GM23338 (cell line): ENCODE measurements around the gene EZH2. TPM values are rescaled to one million over a fixed set of nuclear protein-coding genes. Genes with fewer than 3 reads are reported as not detected.

Experiments used
- ATAC-seq: fragments of 200-7000 bp; cut with Tn5 transposase; 3 replicates; pipeline ENCODE4 v1.9.1; 2020
- DNase-seq: peaks from one replicate; pipeline ENCODE4 v3.0.0-alpha.2; 2015; ENCODE audit warnings: low spot score
- H2AFZ ChIP-seq: fragments of 200-600 bp; sonication (generic); 2 replicates; pipeline ENCODE4 v1.8.0; 2016; ENCODE audit warnings: antibody characterized with exemption, mild to moderate bottlenecking, moderate library complexity
- H3F3A ChIP-seq: fragments of 200-600 bp; sonication (generic); replicated peaks from 2 replicates; pipeline ENCODE4 v1.8.0; 2017; ENCODE audit warnings: antibody characterized with exemption, mixed run types, low read depth
- H3K27ac ChIP-seq: fragments of 200-600 bp; sonication (generic); 2 replicates; pipeline ENCODE4 v1.6.1; 2016; ENCODE audit warnings: low read depth
- H3K27me3 ChIP-seq: fragments of 200-600 bp; sonication (generic); 2 replicates; pipeline ENCODE4 v1.8.0; 2016; ENCODE audit warnings: mild to moderate bottlenecking, mixed run types, moderate library complexity; ENCODE audit not compliant: insufficient read depth
- H3K36me3 ChIP-seq: fragments of 200-600 bp; sonication (generic); 2 replicates; pipeline ENCODE4 v1.8.0; 2016; ENCODE audit warnings: mild to moderate bottlenecking; ENCODE audit not compliant: insufficient read depth
- H3K4me1 ChIP-seq: fragments of 200-600 bp; sonication (generic); 2 replicates; pipeline ENCODE4 v1.8.0; 2016; ENCODE audit warnings: mild to moderate bottlenecking, moderate library complexity; ENCODE audit not compliant: insufficient read depth
- H3K4me2 ChIP-seq: fragments of 200-600 bp; sonication (generic); 2 replicates; pipeline ENCODE4 v1.7.1; 2017; ENCODE audit warnings: mixed run types
- H3K4me3 ChIP-seq: fragments of 200-600 bp; sonication (generic); 2 replicates; pipeline ENCODE4 v1.6.1; 2016; ENCODE audit warnings: mixed run types
- H3K79me2 ChIP-seq: fragments of 200-600 bp; sonication (generic); replicated peaks from 2 replicates; pipeline ENCODE4 v1.8.0; 2017; ENCODE audit warnings: mild to moderate bottlenecking; ENCODE audit not compliant: insufficient read depth
- H3K9me2 ChIP-seq: fragments of 200-600 bp; sonication (generic); 2 replicates; pipeline ENCODE4 v1.8.0; 2017; ENCODE audit not compliant: insufficient read depth
- H4K20me1 ChIP-seq: fragments of 200-600 bp; sonication (generic); replicated peaks from 2 replicates; pipeline ENCODE4 v1.8.0; 2017; ENCODE audit warnings: mild to moderate bottlenecking; ENCODE audit not compliant: insufficient read depth
- H3K27ac Mint-ChIP-seq: 2 replicates; pipeline ENCODE4 v1.8.0; 2020; ENCODE audit warnings: inconsistent platforms, mild to moderate bottlenecking, moderate library complexity, mixed read lengths
- H3K27me3 Mint-ChIP-seq: 3 replicates; pipeline ENCODE4 v1.8.0; 2022; ENCODE audit warnings: low read depth, mild to moderate bottlenecking, moderate library complexity, mixed read lengths, inconsistent platforms; ENCODE audit not compliant: insufficient read depth, poor library complexity
- H3K36me3 Mint-ChIP-seq: 3 replicates; pipeline ENCODE4 v1.8.0; 2021; ENCODE audit warnings: low read depth, mild to moderate bottlenecking, inconsistent platforms, moderate library complexity, mixed read lengths
- H3K4me1 Mint-ChIP-seq: 3 replicates; pipeline ENCODE4 v1.8.0; 2020; ENCODE audit warnings: mild to moderate bottlenecking, inconsistent platforms, mixed read lengths
- H3K4me3 Mint-ChIP-seq: 3 replicates; pipeline ENCODE4 v1.8.0; 2021; ENCODE audit warnings: moderate library complexity, mild to moderate bottlenecking, inconsistent platforms, mixed read lengths
- H3K9me3 Mint-ChIP-seq: 3 replicates; pipeline ENCODE4 v1.8.0; 2020; ENCODE audit warnings: moderate library complexity, mild to moderate bottlenecking, inconsistent platforms, mixed read lengths
- EZH2 ChIP-seq: fragments of 200-600 bp; sonication (generic); IDR thresholded peaks from one replicate; pipeline ENCODE4 v1.8.0; 2017; ENCODE audit warnings: antibody characterized with exemption, mild to moderate bottlenecking, low read depth; ENCODE audit not compliant: unreplicated experiment
- EZH2phosphoT487 ChIP-seq: fragments of 200-600 bp; sonication (generic); IDR thresholded peaks from one replicate; pipeline ENCODE4 v1.8.1; 2018; ENCODE audit warnings: antibody characterized with exemption; ENCODE audit not compliant: unreplicated experiment
- JUNB ChIP-seq: IDR thresholded peaks from one replicate; pipeline ENCODE4 v1.6.1; 2016; ENCODE audit warnings: antibody characterized with exemption; ENCODE audit not compliant: unreplicated experiment
- NANOG ChIP-seq: IDR thresholded peaks from 2 replicates; pipeline ENCODE4 v1.6.1; 2016; ENCODE audit warnings: antibody characterized with exemption, borderline replicate concordance
- POLR2AphosphoS5 ChIP-seq: IDR thresholded peaks from 2 replicates; pipeline ENCODE4 v1.6.1; 2016; ENCODE audit warnings: antibody characterized with exemption, low read depth
- STAT1 ChIP-seq: IDR thresholded peaks from one replicate; pipeline ENCODE4 v1.6.1; 2016; ENCODE audit warnings: antibody characterized with exemption; ENCODE audit not compliant: unreplicated experiment
- ZNF114 ChIP-seq: fragments of 250-450 bp; sonication (Bioruptor Pico); IDR thresholded peaks from 2 replicates; pipeline ENCODE4 v1.5.0; 2020; ENCODE audit warnings: mild to moderate bottlenecking, moderate library complexity
- ZNF331 ChIP-seq: fragments of 250-450 bp; sonication (Bioruptor Pico); IDR thresholded peaks from 2 replicates; pipeline ENCODE4 v1.5.0; 2020; ENCODE audit warnings: low read depth, mild to moderate bottlenecking, moderate library complexity
- polyA plus RNA-seq: library from polyadenylated mRNA; unstranded; fragments of >200 nt; fragmentation: Nextera tagmentation; extraction: Ambion mirVana; gene quantifications from 2 replicates; pipeline ENCODE4 v1.2.1, GENCODE V29; 2016
- total RNA-seq: library from RNA; depleted of rRNA; stranded (reverse); fragments of >200 nt; shearing (Covaris generic); gene quantifications from 2 replicates; pipeline ENCODE4 v1.2.3, GENCODE V29; 2014
- TF ChIP-seq, protein P1 (sequence below): IDR thresholded peaks from 2 replicates; pipeline ENCODE4 v1.6.1; 2016; ENCODE audit warnings: antibody characterized with exemption
- TF ChIP-seq, protein P2 (sequence below): fragments of 250-450 bp; sonication (Bioruptor Pico); IDR thresholded peaks from 2 replicates; pipeline ENCODE4 v1.5.0; 2020; ENCODE audit warnings: mild to moderate bottlenecking, moderate library complexity
- TF ChIP-seq, protein P3 (sequence below), 2 experiments: fragments of 200-600 bp in 1 of 2; sonication (generic) in 1 of 2; conservative IDR thresholded peaks; 2 replicates each; pipeline versions ENCODE4 v1.5.1 to v1.6.1; 2016 to 2017; ENCODE audit warnings: antibody characterized with exemption in 2 of 2, low read depth in 2 of 2, mild to moderate bottlenecking in 2 of 2, moderate library complexity in 1 of 2

Gene EZH2
- total and polyA plus RNA-seq, 2 experiments from 2014 or later, result 33.9 to 38.6 TPM

DNA sequence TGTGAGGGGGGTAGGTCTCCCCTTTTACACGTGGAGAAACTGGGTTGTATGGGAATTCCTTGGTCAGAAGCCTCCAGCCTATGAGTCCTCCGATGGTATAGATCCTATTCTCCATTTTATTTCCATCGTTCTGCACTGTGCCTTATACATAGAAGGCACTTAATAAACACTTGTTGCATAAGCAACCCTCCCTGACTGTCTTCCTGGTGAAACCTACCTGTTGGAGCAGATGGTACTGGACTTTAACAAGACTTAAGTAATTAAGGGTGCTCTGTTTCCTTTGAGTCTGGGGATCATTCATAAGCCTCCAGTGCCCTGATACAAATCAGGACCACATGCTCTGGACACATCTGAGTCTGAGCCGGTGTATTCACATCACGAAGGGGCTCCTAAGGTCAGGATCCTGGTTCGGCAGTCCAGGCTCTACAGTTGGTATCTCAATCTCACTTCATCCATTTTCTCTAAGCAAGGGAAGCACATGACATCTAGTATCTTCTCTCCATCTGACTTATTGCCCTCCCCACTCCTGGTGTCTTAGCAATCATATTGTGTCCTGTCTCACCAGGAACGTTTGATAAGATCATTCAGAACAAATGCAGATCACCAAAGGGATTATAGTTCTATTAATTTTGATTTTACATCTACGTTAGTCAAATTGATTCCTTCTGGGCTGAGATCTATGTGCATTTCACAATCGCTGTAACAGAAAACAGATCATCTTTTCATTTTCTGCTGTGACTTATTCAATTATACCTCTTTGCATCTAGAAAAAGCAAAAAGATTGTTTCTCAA, 22.8 kb upstream of the EZH2 start:
- Histone ChIP-seq H3K36me3 (no peaks in the 10 kb centered on the region), H4K20me1 (no peaks in the 10 kb centered on the region), H3K79me2 (no peaks in the 10 kb centered on the region), H3K4me3 (no peak overlapping the region), H3K4me2 (no peak overlapping the region), H3K4me1 (peaks cover 17% of the 10 kb centered on the region; the same call in 1 of the 2 replicates), H3K27ac (no peak overlapping the region), H3K9me2 (no peaks in the 10 kb centered on the region), H3K27me3 (no peaks in the 10 kb centered on the region), H3F3A (no peaks in the 10 kb centered on the region), H2AFZ (no peak overlapping the region)
- DNase-seq (no peak), ATAC-seq (no peak)
- no peak for TF ChIP-seq STAT1
- no peak for TF ChIP-seq JUNB
- H3K4me1 Mint-ChIP-seq, result peaks cover 36% of the 10 kb centered on the region
- H3K36me3 Mint-ChIP-seq, result no peaks in the 10 kb centered on the region
- H3K27ac Mint-ChIP-seq, result no peak overlapping the region
- H3K9me3 Mint-ChIP-seq, result no peaks in the 10 kb centered on the region
- H3K27me3 Mint-ChIP-seq, result peaks cover 2% of the 10 kb centered on the region
- no peak overlapping the region for H3K4me3 Mint-ChIP-seq

DNA sequence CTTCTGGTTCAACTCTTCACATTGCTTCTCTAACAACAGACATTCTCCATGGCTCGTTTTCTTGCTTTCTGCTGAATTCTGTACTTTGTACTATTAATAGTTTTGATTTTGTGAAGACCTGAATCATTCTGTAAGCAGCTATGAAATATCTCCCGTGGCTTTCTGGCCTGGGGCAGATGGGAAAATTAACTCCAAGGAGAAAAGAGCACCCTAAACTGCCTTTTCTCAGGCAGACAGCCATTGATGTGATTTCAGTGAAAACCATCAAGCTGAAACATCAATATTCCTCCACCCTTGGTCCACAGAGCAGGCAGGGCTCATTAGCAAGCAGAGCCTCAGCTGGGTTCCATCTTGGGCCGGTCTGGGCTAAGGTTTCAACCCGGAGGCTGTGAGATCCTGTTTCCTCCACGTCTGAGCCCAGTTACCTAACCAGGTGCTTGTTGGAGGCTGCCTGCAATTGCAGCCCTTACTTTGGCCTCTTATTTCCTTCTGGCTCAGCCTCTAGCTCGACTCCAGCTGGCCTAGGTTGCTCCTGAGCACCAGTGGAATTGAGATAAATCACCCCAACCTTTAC, 21.1 kb upstream of the EZH2 start:
- no peak overlapping the region for H3K4me2 ChIP-seq
- H3K4me1 ChIP-seq, result peaks cover 17% of the 10 kb centered on the region; the same call in 1 of the 2 replicates
- H3F3A ChIP-seq, result no peaks in the 10 kb centered on the region
- no peaks in the 10 kb centered on the region for H3K36me3 ChIP-seq
- no peaks in the 10 kb centered on the region for H3K79me2 ChIP-seq
- H3K27ac ChIP-seq, result no peak overlapping the region
- Mint-ChIP-seq H3K27me3 (peaks cover 2% of the 10 kb centered on the region), H3K4me1 (peaks cover 29% of the 10 kb centered on the region), H3K4me3 (no peak overlapping the region), H3K36me3 (no peaks in the 10 kb centered on the region), H3K27ac (0 out of 2 replicates have a peak overlapping the region, but pooled peaks have one; percentile 23), H3K9me3 (no peaks in the 10 kb centered on the region)
- no peaks in the 10 kb centered on the region for H4K20me1 ChIP-seq
- H3K4me3 ChIP-seq, result no peak overlapping the region
- H2AFZ ChIP-seq, result peak overlapping the region; percentile 92; the same call in 1 of the 2 replicates
- peak; percentile 91 for ATAC-seq
- no peaks in the 10 kb centered on the region for H3K27me3 ChIP-seq
- H3K9me2 ChIP-seq, result no peaks in the 10 kb centered on the region
- peak; percentile 57 for DNase-seq
- no peak for TF ChIP-seq ZNF331
- no peak for TF ChIP-seq EZH2phosphoT487
- no peak for TF ChIP-seq ZNF114
- TF ChIP-seq, protein P1, sequence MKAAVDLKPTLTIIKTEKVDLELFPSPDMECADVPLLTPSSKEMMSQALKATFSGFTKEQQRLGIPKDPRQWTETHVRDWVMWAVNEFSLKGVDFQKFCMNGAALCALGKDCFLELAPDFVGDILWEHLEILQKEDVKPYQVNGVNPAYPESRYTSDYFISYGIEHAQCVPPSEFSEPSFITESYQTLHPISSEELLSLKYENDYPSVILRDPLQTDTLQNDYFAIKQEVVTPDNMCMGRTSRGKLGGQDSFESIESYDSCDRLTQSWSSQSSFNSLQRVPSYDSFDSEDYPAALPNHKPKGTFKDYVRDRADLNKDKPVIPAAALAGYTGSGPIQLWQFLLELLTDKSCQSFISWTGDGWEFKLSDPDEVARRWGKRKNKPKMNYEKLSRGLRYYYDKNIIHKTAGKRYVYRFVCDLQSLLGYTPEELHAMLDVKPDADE, result no peak
- TF ChIP-seq, protein P2, sequence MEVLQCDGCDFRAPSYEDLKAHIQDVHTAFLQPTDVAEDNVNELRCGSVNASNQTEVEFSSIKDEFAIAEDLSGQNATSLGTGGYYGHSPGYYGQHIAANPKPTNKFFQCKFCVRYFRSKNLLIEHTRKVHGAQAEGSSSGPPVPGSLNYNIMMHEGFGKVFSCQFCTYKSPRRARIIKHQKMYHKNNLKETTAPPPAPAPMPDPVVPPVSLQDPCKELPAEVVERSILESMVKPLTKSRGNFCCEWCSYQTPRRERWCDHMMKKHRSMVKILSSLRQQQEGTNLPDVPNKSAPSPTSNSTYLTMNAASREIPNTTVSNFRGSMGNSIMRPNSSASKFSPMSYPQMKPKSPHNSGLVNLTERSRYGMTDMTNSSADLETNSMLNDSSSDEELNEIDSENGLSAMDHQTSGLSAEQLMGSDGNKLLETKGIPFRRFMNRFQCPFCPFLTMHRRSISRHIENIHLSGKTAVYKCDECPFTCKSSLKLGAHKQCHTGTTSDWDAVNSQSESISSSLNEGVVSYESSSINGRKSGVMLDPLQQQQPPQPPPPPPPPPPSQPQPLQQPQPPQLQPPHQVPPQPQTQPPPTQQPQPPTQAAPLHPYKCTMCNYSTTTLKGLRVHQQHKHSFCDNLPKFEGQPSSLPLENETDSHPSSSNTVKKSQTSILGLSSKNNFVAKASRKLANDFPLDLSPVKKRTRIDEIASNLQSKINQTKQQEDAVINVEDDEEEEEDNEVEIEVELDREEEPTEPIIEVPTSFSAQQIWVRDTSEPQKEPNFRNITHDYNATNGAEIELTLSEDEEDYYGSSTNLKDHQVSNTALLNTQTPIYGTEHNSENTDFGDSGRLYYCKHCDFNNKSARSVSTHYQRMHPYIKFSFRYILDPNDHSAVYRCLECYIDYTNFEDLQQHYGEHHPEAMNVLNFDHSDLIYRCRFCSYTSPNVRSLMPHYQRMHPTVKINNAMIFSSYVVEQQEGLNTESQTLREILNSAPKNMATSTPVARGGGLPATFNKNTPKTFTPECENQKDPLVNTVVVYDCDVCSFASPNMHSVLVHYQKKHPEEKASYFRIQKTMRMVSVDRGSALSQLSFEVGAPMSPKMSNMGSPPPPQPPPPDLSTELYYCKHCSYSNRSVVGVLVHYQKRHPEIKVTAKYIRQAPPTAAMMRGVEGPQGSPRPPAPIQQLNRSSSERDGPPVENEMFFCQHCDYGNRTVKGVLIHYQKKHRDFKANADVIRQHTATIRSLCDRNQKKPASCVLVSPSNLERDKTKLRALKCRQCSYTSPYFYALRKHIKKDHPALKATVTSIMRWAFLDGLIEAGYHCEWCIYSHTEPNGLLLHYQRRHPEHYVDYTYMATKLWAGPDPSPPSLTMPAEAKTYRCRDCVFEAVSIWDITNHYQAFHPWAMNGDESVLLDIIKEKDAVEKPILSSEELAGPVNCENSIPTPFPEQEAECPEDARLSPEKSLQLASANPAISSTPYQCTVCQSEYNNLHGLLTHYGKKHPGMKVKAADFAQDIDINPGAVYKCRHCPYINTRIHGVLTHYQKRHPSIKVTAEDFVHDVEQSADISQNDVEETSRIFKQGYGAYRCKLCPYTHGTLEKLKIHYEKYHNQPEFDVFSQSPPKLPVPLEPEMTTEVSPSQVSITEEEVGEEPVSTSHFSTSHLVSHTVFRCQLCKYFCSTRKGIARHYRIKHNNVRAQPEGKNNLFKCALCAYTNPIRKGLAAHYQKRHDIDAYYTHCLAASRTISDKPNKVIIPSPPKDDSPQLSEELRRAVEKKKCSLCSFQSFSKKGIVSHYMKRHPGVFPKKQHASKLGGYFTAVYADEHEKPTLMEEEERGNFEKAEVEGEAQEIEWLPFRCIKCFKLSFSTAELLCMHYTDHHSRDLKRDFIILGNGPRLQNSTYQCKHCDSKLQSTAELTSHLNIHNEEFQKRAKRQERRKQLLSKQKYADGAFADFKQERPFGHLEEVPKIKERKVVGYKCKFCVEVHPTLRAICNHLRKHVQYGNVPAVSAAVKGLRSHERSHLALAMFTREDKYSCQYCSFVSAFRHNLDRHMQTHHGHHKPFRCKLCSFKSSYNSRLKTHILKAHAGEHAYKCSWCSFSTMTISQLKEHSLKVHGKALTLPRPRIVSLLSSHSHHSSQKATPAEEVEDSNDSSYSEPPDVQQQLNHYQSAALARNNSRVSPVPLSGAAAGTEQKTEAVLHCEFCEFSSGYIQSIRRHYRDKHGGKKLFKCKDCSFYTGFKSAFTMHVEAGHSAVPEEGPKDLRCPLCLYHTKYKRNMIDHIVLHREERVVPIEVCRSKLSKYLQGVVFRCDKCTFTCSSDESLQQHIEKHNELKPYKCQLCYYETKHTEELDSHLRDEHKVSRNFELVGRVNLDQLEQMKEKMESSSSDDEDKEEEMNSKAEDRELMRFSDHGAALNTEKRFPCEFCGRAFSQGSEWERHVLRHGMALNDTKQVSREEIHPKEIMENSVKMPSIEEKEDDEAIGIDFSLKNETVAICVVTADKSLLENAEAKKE (CRISPR knock-in tag), result no peak
- TF ChIP-seq STAT1, result no peak
- TF ChIP-seq EZH2, result no peak
- TF ChIP-seq JUNB, result no peak
- TF ChIP-seq POLR2AphosphoS5, result no peak
- TF ChIP-seq NANOG, result no peak
- TF ChIP-seq, protein P3, sequence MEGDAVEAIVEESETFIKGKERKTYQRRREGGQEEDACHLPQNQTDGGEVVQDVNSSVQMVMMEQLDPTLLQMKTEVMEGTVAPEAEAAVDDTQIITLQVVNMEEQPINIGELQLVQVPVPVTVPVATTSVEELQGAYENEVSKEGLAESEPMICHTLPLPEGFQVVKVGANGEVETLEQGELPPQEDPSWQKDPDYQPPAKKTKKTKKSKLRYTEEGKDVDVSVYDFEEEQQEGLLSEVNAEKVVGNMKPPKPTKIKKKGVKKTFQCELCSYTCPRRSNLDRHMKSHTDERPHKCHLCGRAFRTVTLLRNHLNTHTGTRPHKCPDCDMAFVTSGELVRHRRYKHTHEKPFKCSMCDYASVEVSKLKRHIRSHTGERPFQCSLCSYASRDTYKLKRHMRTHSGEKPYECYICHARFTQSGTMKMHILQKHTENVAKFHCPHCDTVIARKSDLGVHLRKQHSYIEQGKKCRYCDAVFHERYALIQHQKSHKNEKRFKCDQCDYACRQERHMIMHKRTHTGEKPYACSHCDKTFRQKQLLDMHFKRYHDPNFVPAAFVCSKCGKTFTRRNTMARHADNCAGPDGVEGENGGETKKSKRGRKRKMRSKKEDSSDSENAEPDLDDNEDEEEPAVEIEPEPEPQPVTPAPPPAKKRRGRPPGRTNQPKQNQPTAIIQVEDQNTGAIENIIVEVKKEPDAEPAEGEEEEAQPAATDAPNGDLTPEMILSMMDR (conservative IDR thresholded peaks at IDR 0.05; ENCODE audit: low read depth in 2 of 2), result no peak
